Astrocyte (in vitro differentiated cells and primary cell): Measurements from ENCODE around the gene SETD1A. TPM values are rescaled to one million over a fixed set of nuclear protein-coding genes. Genes with fewer than 3 reads are reported as not detected.

Source experiments
- DNase-seq: peaks from one replicate; pipeline ENCODE4 v3.0.0-alpha.2; 2010; ENCODE audit warnings: low read depth
- FAIRE-seq: peaks from 2 replicates; lab custom pipeline; 2011; peaks lifted over from hg19 to GRCh38; lab: Jason Lieb, UNC
- H2AFZ ChIP-seq: 2 replicates; pipeline ENCODE4 v1.6.0; 2012; ENCODE audit warnings: low read depth, low read length, inconsistent platforms
- H3K27ac ChIP-seq: 2 replicates; pipeline ENCODE4 v1.5.1; 2011; ENCODE audit warnings: low read depth, low read length, inconsistent platforms
- H3K27me3 ChIP-seq: 2 replicates; pipeline ENCODE4 v1.6.0; 2011; ENCODE audit warnings: low read length, inconsistent platforms; ENCODE audit not compliant: insufficient read depth
- H3K36me3 ChIP-seq: 2 replicates; pipeline ENCODE4 v1.5.1; 2011; ENCODE audit warnings: low read length, inconsistent platforms; ENCODE audit not compliant: insufficient read depth
- H3K4me1 ChIP-seq: 2 replicates; pipeline ENCODE4 v1.5.1; 2011; ENCODE audit warnings: low read length, inconsistent platforms; ENCODE audit not compliant: insufficient read depth
- H3K4me2 ChIP-seq: 2 replicates; pipeline ENCODE4 v1.6.0; 2012; ENCODE audit warnings: low read length, inconsistent platforms
- H3K4me3 ChIP-seq: 2 replicates; pipeline ENCODE4 v1.5.1; 2011; ENCODE audit warnings: low read depth, mild to moderate bottlenecking, low read length, inconsistent platforms; ENCODE audit not compliant: insufficient read depth
- H3K79me2 ChIP-seq: 2 replicates; pipeline ENCODE4 v1.6.0; 2012; ENCODE audit warnings: mild to moderate bottlenecking, low read length, inconsistent platforms; ENCODE audit not compliant: insufficient read depth
- H3K9ac ChIP-seq: 2 replicates; pipeline ENCODE4 v1.6.0; 2012; ENCODE audit warnings: mild to moderate bottlenecking, low read length, inconsistent platforms
- H3K9me3 ChIP-seq: 2 replicates; pipeline ENCODE4 v1.5.1; 2012; ENCODE audit warnings: low read depth, mild to moderate bottlenecking, low read length, inconsistent platforms; ENCODE audit not compliant: insufficient read depth
- H4K20me1 ChIP-seq: 2 replicates; pipeline ENCODE4 v1.6.0; 2012; ENCODE audit warnings: low read length, inconsistent platforms; ENCODE audit not compliant: insufficient read depth
- H3K27ac Mint-ChIP-seq: one replicate; pipeline ENCODE4 v1.8.0; 2021; ENCODE audit warnings: mild to moderate bottlenecking, mixed read lengths; ENCODE audit not compliant: unreplicated experiment
- H3K27me3 Mint-ChIP-seq: one replicate; pipeline ENCODE4 v1.8.0; 2021; ENCODE audit warnings: low read depth, mixed read lengths; ENCODE audit not compliant: unreplicated experiment
- H3K36me3 Mint-ChIP-seq: one replicate; pipeline ENCODE4 v1.8.0; 2021; ENCODE audit warnings: low read depth, mixed read lengths; ENCODE audit not compliant: unreplicated experiment
- H3K4me1 Mint-ChIP-seq: one replicate; pipeline ENCODE4 v1.8.0; 2021; ENCODE audit warnings: low read depth, mixed read lengths; ENCODE audit not compliant: unreplicated experiment
- H3K4me3 Mint-ChIP-seq: one replicate; pipeline ENCODE4 v1.8.0; 2021; ENCODE audit warnings: mild to moderate bottlenecking, moderate library complexity, mixed read lengths; ENCODE audit not compliant: unreplicated experiment
- H3K9me3 Mint-ChIP-seq: one replicate; pipeline ENCODE4 v1.8.0; 2021; ENCODE audit warnings: mild to moderate bottlenecking, mixed read lengths; ENCODE audit not compliant: unreplicated experiment
- CTCF ChIP-seq: IDR thresholded peaks from 2 replicates; pipeline ENCODE4 v1.5.1; 2011; ENCODE audit warnings: low read depth, mild to moderate bottlenecking, inconsistent platforms, low read length, moderate library complexity; ENCODE audit not compliant: insufficient read depth
- EZH2 ChIP-seq: IDR thresholded peaks from 2 replicates; pipeline ENCODE4 v1.6.1; 2012; ENCODE audit warnings: mild to moderate bottlenecking, low read length, inconsistent platforms; ENCODE audit not compliant: insufficient read depth
- total RNA-seq: library from RNA; stranded (reverse); gene quantifications from 2 replicates; pipeline ENCODE4 v1.2.1, GENCODE V29; 2021

SETD1A gene
- total RNA-seq, 1 donor from 2014 or later = 18.7 TPM

GRCh38 chr16:30920891-30921290 lies 36.7 kb upstream of the SETD1A start:
- H3K27ac ChIP-seq = no peak overlapping the region
- H3K36me3 ChIP-seq = no peaks in the 10 kb centered on the region
- no peak for DNase-seq
- peaks cover 2% of the 10 kb centered on the region for H3K36me3 Mint-ChIP-seq
- no peak for TF ChIP-seq CTCF
- no peak for TF ChIP-seq EZH2
- no peaks in the 10 kb centered on the region for H3K9me3 Mint-ChIP-seq
- H3K4me3 Mint-ChIP-seq = peak overlapping the region; percentile 99
- no peaks in the 10 kb centered on the region for H3K27me3 Mint-ChIP-seq
- H2AFZ ChIP-seq = no peak overlapping the region
- H4K20me1 ChIP-seq = peaks cover 13% of the 10 kb centered on the region
- H3K27ac Mint-ChIP-seq = peak overlapping the region; percentile 2
- H3K9ac ChIP-seq = no peak overlapping the region
- peaks cover under 1% of the 10 kb centered on the region for H3K4me1 Mint-ChIP-seq
- no peak overlapping the region for H3K4me3 ChIP-seq
- no peaks in the 10 kb centered on the region for H3K27me3 ChIP-seq
- H3K4me1 ChIP-seq = peaks cover 20% of the 10 kb centered on the region
- no peak for FAIRE-seq
- H3K4me2 ChIP-seq = peak overlapping the region; percentile 94
- no peaks in the 10 kb centered on the region for H3K9me3 ChIP-seq
- peaks cover 11% of the 10 kb centered on the region for H3K79me2 ChIP-seq

GRCh38 chr16:30921459-30921747 lies 36.2 kb upstream of the SETD1A start:
- DNase-seq (no peak), FAIRE-seq (no peak)
- H3K27ac Mint-ChIP-seq = peak overlapping the region; percentile 100
- H3K9me3 Mint-ChIP-seq = no peaks in the 10 kb centered on the region
- peaks cover 2% of the 10 kb centered on the region for H3K36me3 Mint-ChIP-seq
- Histone ChIP-seq H3K4me3 (peak overlapping the region; percentile 97), H3K4me2 (peak overlapping the region; percentile 94), H3K27ac (no peak overlapping the region), H3K9ac (peak overlapping the region; percentile 96), H3K79me2 (peaks cover 13% of the 10 kb centered on the region), H2AFZ (peak overlapping the region; percentile 79), H3K4me1 (peaks cover 20% of the 10 kb centered on the region), H4K20me1 (peaks cover 17% of the 10 kb centered on the region), H3K27me3 (no peaks in the 10 kb centered on the region), H3K9me3 (no peaks in the 10 kb centered on the region), H3K36me3 (no peaks in the 10 kb centered on the region)
- H3K27me3 Mint-ChIP-seq = no peaks in the 10 kb centered on the region
- TF ChIP-seq CTCF = no peak
- peaks cover 6% of the 10 kb centered on the region for H3K4me1 Mint-ChIP-seq
- H3K4me3 Mint-ChIP-seq = peak overlapping the region; percentile 99

GRCh38 chr16:30921748-30922419 lies 35.7 kb upstream of the SETD1A start:
- peak overlapping the region; percentile 99 for H3K27ac ChIP-seq
- no peaks in the 10 kb centered on the region for H3K27me3 ChIP-seq
- peaks cover 2% of the 10 kb centered on the region for H3K36me3 ChIP-seq
- no peaks in the 10 kb centered on the region for H3K9me3 ChIP-seq
- H3K4me3 ChIP-seq = peak overlapping the region; percentile 97
- DNase-seq (peak; percentile 87), FAIRE-seq (no peak)
- H2AFZ ChIP-seq = peak overlapping the region; percentile 79
- Mint-ChIP-seq H3K27me3 (no peaks in the 10 kb centered on the region), H3K36me3 (peaks cover 2% of the 10 kb centered on the region), H3K4me1 (peaks cover 10% of the 10 kb centered on the region), H3K9me3 (no peaks in the 10 kb centered on the region), H3K4me3 (peak overlapping the region; percentile 99), H3K27ac (peak overlapping the region; percentile 100)
- peaks cover 22% of the 10 kb centered on the region for H4K20me1 ChIP-seq
- H3K4me2 ChIP-seq = peak overlapping the region; percentile 94
- H3K4me1 ChIP-seq = peaks cover 20% of the 10 kb centered on the region
- peak overlapping the region; percentile 96 for H3K9ac ChIP-seq
- H3K79me2 ChIP-seq = peaks cover 15% of the 10 kb centered on the region
- TF ChIP-seq CTCF (peak; percentile 78), EZH2 (no peak)
